ENCODE measurements around the gene INSM1.

DNA sequence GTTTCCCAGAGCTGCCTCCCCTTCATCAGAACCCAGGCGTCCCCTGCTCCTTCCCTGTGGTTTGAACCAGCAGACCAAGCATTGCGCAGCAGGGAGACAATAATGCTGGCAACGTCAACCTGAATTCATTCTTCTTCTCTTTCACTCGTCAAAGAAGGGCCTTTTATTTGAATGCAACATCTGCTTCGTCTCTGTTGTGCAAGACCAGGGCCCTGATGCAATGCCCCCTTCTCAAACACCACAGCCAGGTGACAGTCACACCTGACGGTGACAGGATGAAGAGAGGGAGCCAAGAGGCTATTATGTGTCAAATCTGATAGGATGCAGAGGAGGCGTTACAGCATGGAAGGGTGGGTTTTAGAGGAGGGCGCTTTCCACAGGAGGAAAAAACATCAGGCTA, 8.0 kb downstream of the INSM1 start:
- TF ChIP-seq POLR2A (IDR thresholded peaks at IDR 0.05; ENCODE audit: low read depth, low read length) (no peak), POLR2AphosphoS5 (IDR thresholded peaks at IDR 0.05; ENCODE audit: low read depth, low read length) (no peak)

Data from GM12892 (cell line).